GM12873 (cell line): ENCODE data around the gene SRC.

ENCODE experiments used
- TF ChIP-seq, protein P1 (sequence below): IDR thresholded peaks from 2 replicates; pipeline ENCODE4 v1.5.1; 2012; ENCODE audit warnings: low read depth, mild to moderate bottlenecking, moderate library complexity, low read length, control low read depth; ENCODE audit not compliant: insufficient read depth; ENCODE audit errors: missing control alignments

The SRC gene

GRCh38 chr20:37426106-37426505 lies 80.2 kb downstream of the SRC start:
- TF ChIP-seq, protein P1, sequence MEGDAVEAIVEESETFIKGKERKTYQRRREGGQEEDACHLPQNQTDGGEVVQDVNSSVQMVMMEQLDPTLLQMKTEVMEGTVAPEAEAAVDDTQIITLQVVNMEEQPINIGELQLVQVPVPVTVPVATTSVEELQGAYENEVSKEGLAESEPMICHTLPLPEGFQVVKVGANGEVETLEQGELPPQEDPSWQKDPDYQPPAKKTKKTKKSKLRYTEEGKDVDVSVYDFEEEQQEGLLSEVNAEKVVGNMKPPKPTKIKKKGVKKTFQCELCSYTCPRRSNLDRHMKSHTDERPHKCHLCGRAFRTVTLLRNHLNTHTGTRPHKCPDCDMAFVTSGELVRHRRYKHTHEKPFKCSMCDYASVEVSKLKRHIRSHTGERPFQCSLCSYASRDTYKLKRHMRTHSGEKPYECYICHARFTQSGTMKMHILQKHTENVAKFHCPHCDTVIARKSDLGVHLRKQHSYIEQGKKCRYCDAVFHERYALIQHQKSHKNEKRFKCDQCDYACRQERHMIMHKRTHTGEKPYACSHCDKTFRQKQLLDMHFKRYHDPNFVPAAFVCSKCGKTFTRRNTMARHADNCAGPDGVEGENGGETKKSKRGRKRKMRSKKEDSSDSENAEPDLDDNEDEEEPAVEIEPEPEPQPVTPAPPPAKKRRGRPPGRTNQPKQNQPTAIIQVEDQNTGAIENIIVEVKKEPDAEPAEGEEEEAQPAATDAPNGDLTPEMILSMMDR: no peak

- TF ChIP-seq, protein P1: no peak
Measured at GRCh38 chr20:37426978-37427377, 81.0 kb downstream of the SRC start.

DNA sequence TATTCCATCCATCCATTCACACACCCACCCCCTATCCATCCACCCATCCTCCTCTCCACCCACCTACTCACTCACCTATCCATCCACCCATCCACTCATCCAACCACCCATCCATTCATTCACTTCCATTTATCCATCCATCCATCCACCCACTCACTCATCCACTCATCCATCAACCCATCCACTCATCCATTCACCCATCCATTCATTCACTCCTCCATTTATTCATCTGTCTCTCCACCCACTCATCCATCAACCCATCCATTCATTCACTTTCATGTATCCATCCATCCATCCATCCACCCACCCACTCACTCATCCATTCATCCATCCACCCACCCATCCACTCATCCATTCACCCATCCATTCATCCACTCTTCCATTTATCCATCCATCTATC lies 84.1 kb downstream of the SRC start:
- TF ChIP-seq, protein P1: no peak

- TF ChIP-seq, protein P1: no peak
Measured at GRCh38 chr20:37430778-37431460, 85.0 kb downstream of the SRC start.

DNA sequence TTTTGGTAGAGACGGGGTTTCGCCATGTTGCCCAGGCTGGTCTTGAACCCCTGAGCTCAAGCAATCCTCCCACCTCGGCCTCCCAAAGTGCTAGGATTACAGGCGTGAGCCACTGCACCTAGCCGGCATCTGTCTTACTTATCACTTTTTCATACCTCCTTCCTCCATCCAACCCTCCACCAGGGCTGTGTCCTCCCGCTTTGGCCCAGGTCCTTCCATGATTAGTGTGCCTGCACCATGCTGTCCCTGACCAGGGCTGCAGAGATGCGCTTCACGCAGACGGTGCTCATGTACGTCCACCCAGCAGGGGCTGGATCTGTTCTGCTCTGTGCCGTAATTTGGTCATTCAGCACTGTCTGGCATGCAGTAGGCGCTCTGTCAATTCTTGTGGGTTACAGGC lies 85.8 kb downstream of the SRC start:
- TF ChIP-seq, protein P1: no peak

- TF ChIP-seq, protein P1: no peak
Measured at GRCh38 chr20:37432606-37433005, 86.7 kb downstream of the SRC start.

- TF ChIP-seq, protein P1: no peak
Measured at GRCh38 chr20:37435607-37436006, 89.7 kb downstream of the SRC start.
